Endodermal cell (in vitro differentiated cells): ENCODE results near the gene MINDY4. TPM values are rescaled to one million over a fixed set of nuclear protein-coding genes. Genes with fewer than 3 reads are reported as not detected.

Experiments
- DNase-seq: peaks from one replicate; pipeline ENCODE4 v3.0.0-alpha.2; 2017
- H3K27ac ChIP-seq: 2 replicates; pipeline ENCODE4 v1.5.1; 2013; ENCODE audit warnings: mild to moderate bottlenecking, low read depth, low read length, moderate library complexity
- H3K27me3 ChIP-seq: 2 replicates; pipeline ENCODE4 v1.6.1; 2013; ENCODE audit warnings: mild to moderate bottlenecking, low read length, moderate library complexity; ENCODE audit not compliant: insufficient read depth, control insufficient read depth, poor library complexity, severe bottlenecking
- H3K36me3 ChIP-seq: 2 replicates; pipeline ENCODE4 v1.7.0; 2013; ENCODE audit warnings: mild to moderate bottlenecking, low read length, moderate library complexity; ENCODE audit not compliant: control insufficient read depth, insufficient read depth
- H3K4me1 ChIP-seq: one replicate; pipeline ENCODE4 v1.7.0; 2013; ENCODE audit warnings: low read length; ENCODE audit not compliant: control insufficient read depth, insufficient read depth
- H3K4me3 ChIP-seq: 2 replicates; pipeline ENCODE4 v1.5.1; 2013; ENCODE audit warnings: mild to moderate bottlenecking, low read length, moderate library complexity
- H3K9ac ChIP-seq: 2 replicates; pipeline ENCODE4 v1.6.1; 2013; ENCODE audit warnings: mild to moderate bottlenecking, low read length, moderate library complexity; ENCODE audit not compliant: poor library complexity, severe bottlenecking; ENCODE audit errors: extremely low read depth
- H3K9me3 ChIP-seq: 2 replicates; pipeline ENCODE4 v1.6.1; 2013; ENCODE audit warnings: mild to moderate bottlenecking, low read length, moderate library complexity; ENCODE audit not compliant: control insufficient read depth
- H3K27ac Mint-ChIP-seq: 2 replicates; pipeline ENCODE4 v1.8.0; 2020; ENCODE audit warnings: mixed read lengths
- H3K27me3 Mint-ChIP-seq: 2 replicates; pipeline ENCODE4 v1.8.0; 2021; ENCODE audit warnings: mild to moderate bottlenecking, mixed read lengths; ENCODE audit not compliant: insufficient read depth
- H3K36me3 Mint-ChIP-seq: 2 replicates; pipeline ENCODE4 v1.8.0; 2020; ENCODE audit warnings: low read depth, mixed read lengths
- H3K4me1 Mint-ChIP-seq: 2 replicates; pipeline ENCODE4 v1.8.0; 2020; ENCODE audit warnings: mixed read lengths
- H3K4me3 Mint-ChIP-seq: 2 replicates; pipeline ENCODE4 v1.8.0; 2020; ENCODE audit warnings: mild to moderate bottlenecking, moderate library complexity, mixed read lengths
- H3K9me3 Mint-ChIP-seq: 2 replicates; pipeline ENCODE4 v1.8.0; 2020; ENCODE audit warnings: mild to moderate bottlenecking, mixed read lengths
- WGBS, 2 experiments: methylation state at CpG; one replicate each; pipeline versions ENCODE4 v1.1.5 to v1.1.7; 2013; ENCODE audit warnings: missing lambda C conversion rate in 2 of 2, mixed read lengths in 1 of 2; ENCODE audit not compliant: insufficient coverage in 1 of 2, insufficient read length in 1 of 2; 5-methylcytosine and 5-hydroxymethylcytosine counted together
- total RNA-seq, 2 donors: library from RNA; stranded (reverse); fragmentation: NEBNext Ultra II Directional in 1 of 2; extraction: Animal tissue kit (Norgen Biotek cat#: 25700) in 1 of 2; gene quantifications; 2 replicates in 1 of 2; 3 replicates in 1 of 2; pipeline ENCODE4 v1.2.1, GENCODE V29; 2021
- TF ChIP-seq, protein P1 (sequence below): fragments of 200-600 bp; sonication (generic); conservative IDR thresholded peaks from 2 replicates; pipeline ENCODE4 v1.5.0; 2021; ENCODE audit warnings: antibody characterized with exemption, mild to moderate bottlenecking

The MINDY4 gene
- total RNA-seq, 2 donors from 2014 or later = 7.2 to 8.1 TPM

DNA sequence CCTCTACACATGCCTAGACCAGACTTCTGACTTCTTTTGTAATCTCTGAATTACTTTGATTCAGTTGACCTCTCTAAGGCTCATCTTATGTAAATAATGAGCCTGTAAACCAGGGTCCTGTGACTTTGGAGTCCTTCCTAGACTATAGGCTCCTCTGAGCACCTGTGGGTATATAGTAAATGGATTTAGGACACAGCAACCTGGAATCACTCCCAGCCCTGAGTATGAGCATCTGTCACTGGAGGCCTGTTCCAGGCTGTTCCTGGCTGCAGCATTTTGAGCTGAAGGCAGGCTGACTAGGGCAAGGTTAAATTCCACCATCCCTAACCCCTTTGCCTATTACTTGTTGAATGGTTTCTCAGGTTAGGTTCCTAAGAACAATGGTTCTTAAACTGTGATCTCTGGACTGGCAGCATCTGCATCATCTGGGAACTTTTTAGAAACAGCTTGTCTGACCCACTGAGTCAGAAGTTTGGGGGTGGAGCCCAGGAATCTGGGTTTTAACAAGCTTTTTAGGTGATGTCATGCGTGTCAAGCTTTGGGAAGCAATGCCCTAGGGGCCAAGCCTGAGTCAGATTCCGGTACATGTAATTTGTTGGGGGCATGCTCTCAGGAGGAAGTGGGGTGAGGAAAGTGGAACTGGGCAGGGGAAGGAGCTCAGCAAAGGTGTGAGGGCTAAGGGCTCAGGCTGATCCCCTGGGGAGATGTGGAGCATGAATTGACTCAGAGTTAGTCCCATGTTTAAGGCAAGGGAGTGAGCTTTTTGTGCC lies 28.2 kb downstream of the MINDY4 start:
- Histone ChIP-seq H3K27ac (no peak overlapping the region), H3K4me3 (no peak overlapping the region), H3K4me1 (no peaks in the 10 kb centered on the region), H3K27me3 (no peaks in the 10 kb centered on the region), H3K9ac (no peak overlapping the region), H3K9me3 (no peaks in the 10 kb centered on the region), H3K36me3 (no peaks in the 10 kb centered on the region)
- no peak overlapping the region for H3K27ac Mint-ChIP-seq
- H3K27me3 Mint-ChIP-seq = no peaks in the 10 kb centered on the region
- WGBS, 2 experiments = 89 to 90% methylated on average over 2 of the region's 2 CpGs
- H3K4me3 Mint-ChIP-seq = no peak overlapping the region
- DNase-seq = no peak
- no peaks in the 10 kb centered on the region for H3K4me1 Mint-ChIP-seq
- TF ChIP-seq, protein P1, sequence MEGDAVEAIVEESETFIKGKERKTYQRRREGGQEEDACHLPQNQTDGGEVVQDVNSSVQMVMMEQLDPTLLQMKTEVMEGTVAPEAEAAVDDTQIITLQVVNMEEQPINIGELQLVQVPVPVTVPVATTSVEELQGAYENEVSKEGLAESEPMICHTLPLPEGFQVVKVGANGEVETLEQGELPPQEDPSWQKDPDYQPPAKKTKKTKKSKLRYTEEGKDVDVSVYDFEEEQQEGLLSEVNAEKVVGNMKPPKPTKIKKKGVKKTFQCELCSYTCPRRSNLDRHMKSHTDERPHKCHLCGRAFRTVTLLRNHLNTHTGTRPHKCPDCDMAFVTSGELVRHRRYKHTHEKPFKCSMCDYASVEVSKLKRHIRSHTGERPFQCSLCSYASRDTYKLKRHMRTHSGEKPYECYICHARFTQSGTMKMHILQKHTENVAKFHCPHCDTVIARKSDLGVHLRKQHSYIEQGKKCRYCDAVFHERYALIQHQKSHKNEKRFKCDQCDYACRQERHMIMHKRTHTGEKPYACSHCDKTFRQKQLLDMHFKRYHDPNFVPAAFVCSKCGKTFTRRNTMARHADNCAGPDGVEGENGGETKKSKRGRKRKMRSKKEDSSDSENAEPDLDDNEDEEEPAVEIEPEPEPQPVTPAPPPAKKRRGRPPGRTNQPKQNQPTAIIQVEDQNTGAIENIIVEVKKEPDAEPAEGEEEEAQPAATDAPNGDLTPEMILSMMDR = no peak
- H3K9me3 Mint-ChIP-seq = no peaks in the 10 kb centered on the region
- H3K36me3 Mint-ChIP-seq = peaks cover 3% of the 10 kb centered on the region

DNA sequence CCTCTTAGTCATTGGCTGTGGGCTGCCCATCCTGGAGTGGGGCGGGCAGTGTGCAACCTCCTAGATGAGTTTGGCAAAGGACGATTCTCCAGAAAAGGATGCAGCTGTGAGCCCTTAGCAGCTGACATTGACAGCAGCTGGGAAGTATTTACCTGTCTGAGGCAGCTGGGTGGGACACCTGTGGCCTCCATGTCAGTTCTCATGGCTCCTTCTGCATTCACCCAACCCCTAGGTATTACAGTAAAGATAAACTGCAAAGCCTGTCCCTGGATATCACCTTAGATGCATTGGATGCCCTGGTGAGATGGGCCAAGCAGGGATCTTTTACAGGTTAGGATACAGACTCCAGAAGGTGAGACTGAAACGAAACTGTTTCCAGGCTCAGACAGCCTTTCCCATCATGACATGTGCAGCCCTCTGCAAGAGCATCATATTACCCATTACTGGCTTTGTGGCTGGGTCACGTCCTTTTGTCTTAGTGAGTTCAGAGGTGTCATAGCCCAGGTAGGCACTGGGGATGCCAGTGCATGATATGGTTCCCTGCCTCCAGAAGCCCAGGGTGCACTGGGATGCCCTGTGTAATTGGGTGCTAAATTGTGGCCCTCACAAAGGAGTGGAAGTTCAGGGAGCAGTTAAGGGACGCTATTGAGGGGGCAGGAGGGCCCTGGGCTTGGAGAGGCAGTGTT lies 28.9 kb downstream of the MINDY4 start:
- WGBS, 2 experiments = 87 to 90% methylated on average over 2 to 5 of the region's 5 CpGs
- Histone ChIP-seq H3K4me1 (no peaks in the 10 kb centered on the region), H3K27ac (no peak overlapping the region), H3K9ac (no peak overlapping the region), H3K36me3 (no peaks in the 10 kb centered on the region), H3K27me3 (no peaks in the 10 kb centered on the region), H3K9me3 (no peaks in the 10 kb centered on the region), H3K4me3 (no peak overlapping the region)
- Mint-ChIP-seq H3K36me3 (peaks cover 3% of the 10 kb centered on the region), H3K9me3 (no peaks in the 10 kb centered on the region), H3K4me3 (no peak overlapping the region), H3K27ac (no peak overlapping the region), H3K27me3 (no peaks in the 10 kb centered on the region), H3K4me1 (no peaks in the 10 kb centered on the region)
- TF ChIP-seq, protein P1 = no peak
- no peak for DNase-seq

DNA sequence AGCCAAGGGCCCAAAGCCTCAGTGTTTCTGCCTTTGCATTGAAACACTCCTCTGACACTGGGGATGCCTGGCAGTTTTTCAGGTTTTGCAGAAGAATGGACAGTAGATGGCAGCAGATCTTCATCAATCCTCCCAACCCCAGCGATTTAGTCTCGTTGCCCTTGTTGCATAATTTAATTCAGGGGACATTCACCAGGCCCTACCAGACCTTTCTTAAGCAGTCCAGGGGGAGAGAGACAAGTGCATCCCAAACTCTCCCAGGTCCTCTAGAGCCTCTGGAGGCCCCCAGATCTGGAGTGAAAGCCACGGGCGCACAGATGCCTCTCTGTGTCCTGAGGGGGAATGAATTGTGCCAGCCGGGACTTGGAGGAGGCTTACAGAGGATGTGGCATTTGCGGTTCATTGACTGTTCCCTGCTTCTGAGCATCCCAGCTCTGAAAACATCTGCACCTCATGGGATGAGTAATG lies 29.6 kb downstream of the MINDY4 start:
- Histone ChIP-seq H3K4me1 (no peaks in the 10 kb centered on the region), H3K9ac (no peak overlapping the region), H3K36me3 (no peaks in the 10 kb centered on the region), H3K9me3 (no peaks in the 10 kb centered on the region), H3K4me3 (no peak overlapping the region), H3K27me3 (no peaks in the 10 kb centered on the region), H3K27ac (no peak overlapping the region)
- Mint-ChIP-seq H3K36me3 (peaks cover 3% of the 10 kb centered on the region), H3K4me3 (no peak overlapping the region), H3K27me3 (no peaks in the 10 kb centered on the region), H3K4me1 (no peaks in the 10 kb centered on the region), H3K27ac (no peak overlapping the region), H3K9me3 (no peaks in the 10 kb centered on the region)
- TF ChIP-seq, protein P1 = peak; percentile 87
- peak; percentile 81 for DNase-seq
- WGBS, 2 experiments = 69 to 100% methylated on average over 3 to 6 of the region's 6 CpGs
